ENCODE results near the gene MAPK4.
A peak's percentile ranks its signal among the peaks of the same experiment; 100 is the strongest.
"Not testable (repeated sequence)": the region's sequence is repeated elsewhere in the genome, so short reads cannot be mapped to it uniquely, and the experiment has no call there.

MAPK4 gene

GRCh38 chr18:50578030-50578429 lies 18.1 kb downstream of the MAPK4 start:
- no peak for DNase-seq (ENCODE audit: low spot score)

GRCh38 chr18:50578651-50579050 lies 18.8 kb downstream of the MAPK4 start:
- no peak for DNase-seq (ENCODE audit: low spot score)

DNA sequence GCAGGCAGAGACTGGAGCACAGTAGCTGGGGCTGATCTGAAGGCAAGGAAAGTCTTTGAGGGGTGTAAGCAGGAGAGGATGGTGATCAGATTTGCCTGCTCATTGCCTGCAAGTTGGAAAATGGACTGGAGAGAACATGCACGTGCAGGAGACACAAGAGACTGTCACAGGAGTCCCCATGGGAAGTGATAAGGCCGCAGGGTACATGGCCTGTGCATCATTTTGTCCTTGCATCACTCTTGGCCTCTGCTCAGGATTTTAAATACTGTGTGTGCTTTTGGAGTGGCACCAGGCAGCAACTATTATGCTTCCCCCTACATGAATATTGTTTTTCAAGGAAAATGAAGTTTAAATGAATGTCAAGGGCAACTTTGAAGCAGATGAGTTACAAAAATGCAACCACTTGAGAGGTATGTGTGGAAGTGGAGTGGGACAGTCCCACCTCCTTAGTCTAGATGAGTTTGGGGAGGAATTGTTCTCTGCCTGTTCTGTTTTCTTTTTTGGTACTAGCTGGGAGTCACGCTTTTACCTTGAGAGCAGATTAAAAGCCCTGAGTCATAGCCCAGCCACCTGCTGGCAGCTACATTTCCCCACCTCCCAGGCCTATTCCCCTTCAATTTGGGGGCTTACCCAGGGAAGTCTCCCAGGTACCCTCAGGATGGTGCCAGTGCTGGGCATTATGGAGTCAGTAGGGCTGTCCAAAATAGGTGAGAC lies 19.3 kb downstream of the MAPK4 start:
- no peak for DNase-seq (ENCODE audit: low spot score)

- no peak for DNase-seq (ENCODE audit: low spot score)
These were observed 21.6 kb downstream of the MAPK4 start for GRCh38 chr18:50581517-50581916.

GRCh38 chr18:50582500-50582899 lies 22.6 kb downstream of the MAPK4 start:
- DNase-seq (ENCODE audit: low spot score) = no peak

DNA sequence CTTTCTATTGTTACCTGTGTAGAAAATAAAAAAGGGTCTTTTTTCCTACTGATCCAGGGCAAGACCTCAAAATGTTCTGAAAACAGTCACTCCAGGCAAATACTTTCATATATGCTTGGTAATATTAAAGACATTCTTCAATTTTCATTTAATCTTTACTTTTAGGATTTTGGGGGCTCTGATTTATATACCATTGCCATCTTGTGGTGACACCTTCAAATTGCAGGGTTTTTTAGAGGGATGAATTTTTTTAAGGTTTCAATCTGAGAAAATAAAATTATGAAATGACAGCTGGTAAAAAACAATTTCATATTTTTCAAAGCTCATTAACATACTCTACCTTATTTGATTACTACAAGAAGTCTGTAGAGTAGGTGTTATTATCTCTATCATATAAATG lies 26.8 kb downstream of the MAPK4 start:
- no peak for DNase-seq (ENCODE audit: low spot score)

DNA sequence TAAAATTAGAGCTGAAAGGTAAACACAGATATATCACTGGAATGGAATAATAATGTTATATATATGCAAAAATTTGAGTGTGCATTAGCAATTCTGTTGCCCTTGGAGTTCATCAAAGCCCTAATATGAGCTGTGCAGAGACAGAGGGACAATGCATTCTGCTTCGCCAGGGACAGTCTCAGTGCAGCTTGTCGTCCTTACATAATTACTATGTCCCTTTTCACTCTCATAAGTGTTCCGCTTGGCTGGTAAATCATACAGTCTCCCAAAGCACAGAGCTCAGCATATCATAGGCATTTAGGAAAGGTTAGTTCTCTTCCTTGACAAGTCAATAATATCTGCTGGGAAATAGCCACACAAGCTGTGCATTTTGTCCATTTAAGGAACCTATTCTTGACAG lies 30.7 kb downstream of the MAPK4 start:
- DNase-seq (ENCODE audit: low spot score) = no peak

DNA sequence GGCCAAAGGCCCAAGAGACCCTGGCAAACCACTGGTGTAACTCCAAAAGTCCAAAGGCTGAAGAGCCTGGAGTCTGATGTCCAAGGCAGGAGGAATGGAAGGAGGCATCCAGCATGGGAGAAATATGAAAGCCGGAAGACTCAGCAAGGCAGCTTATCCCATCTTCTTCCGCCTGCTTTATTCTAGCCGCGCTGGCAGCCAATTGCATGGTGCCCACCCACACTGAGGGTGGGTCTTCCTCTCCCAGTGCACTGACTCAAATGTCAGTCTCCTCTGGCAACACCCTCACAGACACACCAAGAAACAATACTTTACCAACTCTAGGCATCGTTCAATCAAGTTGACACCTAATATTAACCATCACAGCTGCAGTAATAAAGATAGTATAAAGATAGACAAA lies 34.1 kb downstream of the MAPK4 start:
- DNase-seq (ENCODE audit: low spot score) = no peak

DNA sequence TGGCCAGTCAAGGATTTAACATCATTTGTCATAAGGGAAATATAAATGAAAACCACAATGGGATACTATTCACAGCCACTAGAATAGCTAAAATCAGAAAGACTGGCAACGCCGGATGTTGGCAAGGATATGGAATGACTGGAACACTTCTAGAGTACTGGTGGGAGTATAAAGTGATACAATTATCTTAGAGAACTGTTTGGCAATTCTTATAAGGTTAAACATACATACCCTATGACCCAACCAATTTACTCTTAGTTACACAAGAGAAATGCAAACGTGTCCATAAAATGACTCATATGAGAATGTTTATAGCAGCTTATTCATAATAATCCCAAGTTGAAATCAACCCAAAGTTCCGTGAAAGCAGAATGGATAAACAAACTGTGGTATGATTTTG lies 35.1 kb downstream of the MAPK4 start:
- DNase-seq (ENCODE audit: low spot score) = no peak

DNA sequence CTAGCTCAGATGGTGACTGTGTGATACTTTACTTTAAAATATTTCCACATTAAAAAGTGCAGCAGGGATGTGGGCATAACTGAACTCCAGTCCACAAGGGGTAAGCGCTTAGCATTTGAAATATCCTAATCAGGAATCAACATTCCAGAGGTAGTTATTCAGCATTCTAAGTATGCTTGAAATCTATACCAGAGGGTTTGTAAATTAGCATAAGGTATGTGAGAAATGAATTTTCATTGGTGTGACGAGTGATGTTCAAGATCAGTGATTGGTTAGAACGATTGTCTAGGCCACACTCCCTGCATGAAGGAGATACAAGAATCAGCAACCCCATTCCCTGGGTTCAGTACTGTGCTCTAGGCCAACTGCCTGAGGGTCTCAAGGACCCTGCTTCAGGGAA lies 42.6 kb downstream of the MAPK4 start:
- DNase-seq (ENCODE audit: low spot score) = no peak

DNA sequence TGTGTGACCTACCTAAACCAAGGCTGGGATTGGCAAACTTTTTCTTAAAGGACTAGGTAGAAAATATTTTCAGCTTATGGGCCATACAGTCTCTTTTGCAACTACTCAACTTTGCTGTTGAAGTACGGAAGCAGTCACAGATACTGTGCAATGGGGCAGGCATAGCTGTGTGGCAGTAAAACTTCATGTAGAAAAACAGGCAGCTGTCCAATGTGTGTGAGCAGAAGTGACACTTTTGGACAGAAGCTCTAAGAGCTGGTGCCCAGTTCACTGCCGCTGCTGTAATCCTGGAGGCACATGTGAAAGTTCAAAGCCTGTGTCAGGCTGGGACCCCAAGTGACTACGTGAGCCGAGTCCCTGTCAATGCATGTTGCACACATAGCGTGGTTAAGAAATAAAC lies 46.7 kb downstream of the MAPK4 start:
- DNase-seq (ENCODE audit: low spot score) = no peak

- DNase-seq (ENCODE audit: low spot score) = no peak
These were observed 47.6 kb downstream of the MAPK4 start for GRCh38 chr18:50607378-50607926.

- DNase-seq (ENCODE audit: low spot score) = not testable (repeated sequence)
These were observed 49.3 kb downstream of the MAPK4 start for GRCh38 chr18:50609171-50609570.

GRCh38 chr18:50610349-50610748 lies 50.5 kb downstream of the MAPK4 start:
- peak; percentile 6 for DNase-seq (ENCODE audit: low spot score)

DNA sequence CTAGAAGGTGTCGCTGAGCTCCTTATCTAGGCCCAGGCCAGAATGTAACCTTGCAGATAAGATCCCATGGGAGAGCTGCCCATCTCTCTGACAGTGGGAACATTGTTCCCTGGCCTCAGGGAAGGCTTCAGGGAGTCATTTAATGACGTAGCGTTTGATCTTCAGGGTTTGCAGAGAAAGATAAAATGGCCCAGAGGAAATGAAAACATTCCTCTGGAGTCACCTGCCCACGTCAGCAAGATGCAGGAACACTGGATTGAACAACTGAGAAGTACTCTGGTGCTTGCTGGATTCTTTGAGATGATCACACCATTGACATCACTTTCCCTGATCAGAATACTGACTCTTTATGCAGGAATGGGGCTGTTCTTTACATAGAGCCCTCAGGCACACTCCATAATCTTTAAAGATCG lies 51.6 kb downstream of the MAPK4 start:
- DNase-seq (ENCODE audit: low spot score) = no peak

- DNase-seq (ENCODE audit: low spot score) = no peak
These were observed 55.0 kb downstream of the MAPK4 start for GRCh38 chr18:50614838-50615237.

- DNase-seq (ENCODE audit: low spot score) = no peak
These were observed 56.7 kb downstream of the MAPK4 start for GRCh38 chr18:50616484-50617048.

DNA sequence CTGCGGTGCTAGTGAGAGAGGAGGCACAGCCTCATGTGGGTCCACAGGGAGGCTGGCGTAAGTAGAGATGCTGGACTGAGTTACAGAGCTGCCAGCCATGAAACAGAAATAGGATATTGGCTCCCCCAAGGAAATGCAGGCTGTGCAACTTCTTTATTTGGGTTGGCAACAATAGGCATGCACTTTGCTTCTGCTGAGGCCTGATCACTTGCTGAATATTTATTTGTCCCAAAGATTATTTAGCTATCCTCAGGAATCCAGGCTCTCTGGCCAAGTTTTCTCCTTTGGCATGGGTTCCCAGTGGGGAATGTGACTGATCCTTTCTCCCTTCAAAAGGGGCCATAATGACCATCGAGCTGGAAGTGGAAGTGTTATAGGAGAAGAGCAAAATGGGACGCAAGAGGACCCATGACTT lies 60.0 kb downstream of the MAPK4 start:
- DNase-seq (ENCODE audit: low spot score) = no peak

GRCh38 chr18:50620319-50620718 lies 60.4 kb downstream of the MAPK4 start:
- DNase-seq (ENCODE audit: low spot score) = no peak

DNA sequence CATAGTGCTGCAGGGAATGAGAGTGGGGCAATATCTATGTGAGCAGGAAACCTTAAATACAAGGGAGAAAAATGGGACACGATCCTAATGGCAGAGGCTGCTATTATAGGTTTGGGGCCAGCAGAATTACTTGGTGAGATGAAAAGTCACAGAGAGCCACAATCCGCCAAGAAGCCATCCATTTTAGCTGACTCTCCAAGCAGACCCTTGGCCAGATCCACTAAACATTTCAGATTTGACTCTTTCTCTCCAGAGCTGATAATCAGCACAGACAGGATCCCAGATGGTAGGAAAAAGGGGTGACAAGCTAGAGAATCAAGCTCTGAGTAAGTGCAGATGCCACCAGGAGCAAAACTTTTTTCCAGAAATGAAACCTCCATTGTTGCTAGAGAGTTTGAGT lies 61.5 kb downstream of the MAPK4 start:
- no peak for DNase-seq (ENCODE audit: low spot score)

- DNase-seq (ENCODE audit: low spot score) = no peak
These were observed 62.4 kb downstream of the MAPK4 start for GRCh38 chr18:50622320-50622719.

DNA sequence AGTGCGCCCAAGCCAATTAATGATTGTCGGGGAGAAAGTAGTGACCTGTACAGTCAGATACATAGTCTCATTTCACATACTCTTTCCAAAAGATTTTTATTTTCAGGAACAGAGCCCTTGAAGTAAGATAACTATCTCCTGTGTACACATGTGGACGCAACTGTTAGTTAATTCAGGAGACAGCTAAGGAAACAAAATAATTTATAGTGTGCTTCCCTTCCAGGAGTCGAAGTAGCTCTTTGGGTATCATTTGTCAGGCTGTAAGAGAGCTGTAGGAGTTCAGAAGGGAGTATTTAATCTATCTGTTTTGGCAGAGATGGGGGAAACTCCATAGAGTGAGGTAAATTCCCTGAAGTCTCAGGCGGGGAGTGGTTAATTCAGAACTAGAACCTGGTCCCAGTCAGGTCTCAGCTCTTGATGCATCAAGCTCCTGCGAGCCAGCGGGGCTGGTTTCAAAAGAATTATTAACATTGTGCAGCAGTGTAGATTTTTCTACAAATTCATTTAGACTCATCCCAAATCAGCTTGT lies 63.0 kb downstream of the MAPK4 start:
- DNase-seq (ENCODE audit: low spot score) = no peak

GRCh38 chr18:50623694-50624352 lies 63.9 kb downstream of the MAPK4 start:
- no peak for DNase-seq (ENCODE audit: low spot score)
